ENCODE data around the gene STAT6. TPM values are rescaled to one million over a fixed set of nuclear protein-coding genes. Genes with fewer than 3 reads are reported as not detected.

Gene STAT6
- polyA plus RNA-seq, 6 donors from 2014 or later: 88.2 to 172 (median 159) TPM

DNA sequence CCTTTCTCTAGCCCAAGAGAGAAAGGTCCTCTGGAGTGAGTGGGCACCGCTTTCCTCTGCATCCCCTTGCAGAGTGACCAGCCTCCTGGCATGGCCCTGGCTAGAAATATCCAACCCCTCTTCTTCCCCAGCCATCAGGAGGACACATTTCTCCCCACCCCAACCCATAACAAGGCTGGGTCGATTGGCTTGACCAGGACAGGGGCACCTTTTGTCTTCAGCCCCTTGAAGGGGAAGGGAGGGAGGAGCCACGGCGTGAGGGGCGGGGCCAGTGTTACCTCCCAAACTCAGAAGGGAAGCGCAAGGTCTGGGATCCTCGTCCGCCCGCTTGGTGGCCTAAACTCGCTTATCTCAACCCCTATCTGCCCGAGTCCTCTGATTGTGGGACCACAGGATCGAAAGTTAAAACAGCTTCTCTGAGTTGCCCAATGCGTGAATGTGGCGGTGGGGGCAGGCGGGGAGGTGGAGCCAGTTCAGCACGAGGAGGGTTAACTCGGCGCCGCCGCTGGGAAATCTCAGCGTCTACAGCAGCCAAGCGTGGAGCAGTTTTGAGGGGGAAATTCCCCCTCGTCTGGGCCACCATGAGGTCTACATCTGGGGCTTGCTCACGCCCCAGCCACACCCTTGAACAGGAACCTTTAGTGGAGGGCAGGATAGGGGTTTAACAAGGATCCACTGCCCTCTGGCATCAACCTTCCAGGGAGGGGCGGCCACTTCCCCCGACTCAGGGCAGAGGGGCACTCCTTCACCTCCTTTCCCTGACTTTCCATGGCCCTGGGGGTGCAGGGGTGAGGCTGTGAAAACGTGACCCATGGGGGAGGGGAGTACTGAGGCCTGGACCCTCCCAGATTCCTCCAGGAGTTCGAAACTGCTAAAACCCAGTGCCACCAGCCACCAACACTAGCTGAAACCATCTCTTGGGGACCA lies 795 bp downstream of the STAT6 start:
- Mint-ChIP-seq H3K27ac (peak overlapping the region; percentile 98 to 100 (median 100)), H3K36me3 (peaks cover 0 to 31% of the 10 kb centered on the region in 2 donors), H3K4me3 (peak overlapping the region; percentile 93 to 100 (median 97)), H3K9me3 (no peaks in the 10 kb centered on the region), H3K4me1 (peaks cover 55 to 61% (median 60%) of the 10 kb centered on the region in 3 donors), H3K27me3 (no peaks in the 10 kb centered on the region)
- peak; percentile 67 to 72 for ATAC-seq (ENCODE audit: low read depth in 2 of 2)
- DNase-seq: peak; percentile 83

- H3K9me3 Mint-ChIP-seq: no peaks in the 10 kb centered on the region
- peaks cover 55 to 65% (median 61%) of the 10 kb centered on the region in 3 donors for H3K4me1 Mint-ChIP-seq
- H3K27me3 Mint-ChIP-seq: no peaks in the 10 kb centered on the region
- DNase-seq (no peak), ATAC-seq (ENCODE audit: low read depth in 2 of 2) (no peak)
- peaks cover 0 to 31% of the 10 kb centered on the region in 2 donors for H3K36me3 Mint-ChIP-seq
- H3K4me3 Mint-ChIP-seq: peak overlapping the region; percentile 93 to 100 (median 97)
- H3K27ac Mint-ChIP-seq: peak overlapping the region; percentile 98 to 100 (median 100)
These were observed 1.7 kb downstream of the STAT6 start for GRCh38 chr12:57109207-57110103.

- peaks cover 52 to 64% (median 62%) of the 10 kb centered on the region in 3 donors for H3K4me1 Mint-ChIP-seq
- no peaks in the 10 kb centered on the region for H3K9me3 Mint-ChIP-seq
- peak overlapping the region in 5 of 6 donors; percentile 13 to 99 (median 87) for H3K27ac Mint-ChIP-seq
- ATAC-seq (ENCODE audit: low read depth in 2 of 2): no peak
- H3K4me3 Mint-ChIP-seq: peak overlapping the region in 5 of 8 donors; percentile 20 to 68 (median 53)
- DNase-seq: no peak
- H3K36me3 Mint-ChIP-seq: peaks cover 0 to 31% of the 10 kb centered on the region in 2 donors
- H3K27me3 Mint-ChIP-seq: no peaks in the 10 kb centered on the region
These were observed 3.6 kb downstream of the STAT6 start for GRCh38 chr12:57107456-57108155.

- no peaks in the 10 kb centered on the region for H3K9me3 Mint-ChIP-seq
- DNase-seq (no peak), ATAC-seq (ENCODE audit: low read depth in 2 of 2) (no peak)
- H3K36me3 Mint-ChIP-seq: peaks cover 0 to 28% of the 10 kb centered on the region in 2 donors
- H3K27me3 Mint-ChIP-seq: no peaks in the 10 kb centered on the region
- H3K4me3 Mint-ChIP-seq: peak overlapping the region in 1 of 8 donors; percentile 34
- peak overlapping the region in 4 of 6 donors; percentile 21 to 99 (median 58) for H3K27ac Mint-ChIP-seq
- H3K4me1 Mint-ChIP-seq: peaks cover 42 to 66% (median 48%) of the 10 kb centered on the region in 3 donors
These were observed 5.0 kb downstream of the STAT6 start for GRCh38 chr12:57106021-57106708.

DNA sequence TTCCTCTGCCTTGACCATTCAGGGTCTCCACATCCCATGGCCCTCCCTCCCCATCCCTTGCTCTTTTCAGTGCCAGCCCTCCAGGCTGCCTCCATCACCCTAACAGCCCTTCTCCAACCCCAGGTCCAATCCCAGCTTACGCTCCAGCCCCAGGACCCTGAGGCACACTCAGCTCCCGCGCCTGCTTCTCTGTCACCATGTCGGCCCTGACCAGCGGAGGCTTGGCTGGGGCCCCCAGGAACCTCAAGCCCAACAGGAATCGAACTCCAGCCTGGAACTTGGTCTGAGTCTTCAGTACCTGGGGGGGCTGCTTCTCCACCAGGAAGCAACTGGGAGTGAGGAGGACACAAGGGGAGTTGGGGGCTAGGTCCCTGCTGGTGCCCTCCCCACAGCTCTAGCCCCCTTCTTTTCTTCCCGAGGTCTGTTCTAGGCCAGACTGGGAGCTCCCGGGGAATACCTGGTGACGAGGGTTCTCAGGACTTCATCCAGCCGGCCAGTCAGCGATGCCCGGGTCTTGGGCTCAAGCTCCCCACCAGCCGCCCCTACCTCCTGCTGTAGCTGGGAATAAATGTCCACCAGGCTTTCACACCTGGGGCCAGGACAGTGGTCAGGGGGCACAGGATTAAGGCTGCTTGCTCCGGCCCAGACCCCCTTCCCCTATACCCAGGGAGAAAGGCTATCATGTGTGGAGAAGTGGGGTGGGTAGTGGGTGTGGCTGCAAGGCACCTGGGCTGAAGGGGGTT lies 6.0 kb downstream of the STAT6 start:
- peak overlapping the region in 1 of 8 donors; percentile 33 for H3K4me3 Mint-ChIP-seq
- H3K36me3 Mint-ChIP-seq: peaks cover 0 to 23% of the 10 kb centered on the region in 2 donors
- no peak for DNase-seq
- no peak for ATAC-seq (ENCODE audit: low read depth in 2 of 2)
- peaks cover 42 to 65% (median 47%) of the 10 kb centered on the region in 3 donors for H3K4me1 Mint-ChIP-seq
- H3K27ac Mint-ChIP-seq: peak overlapping the region in 3 of 6 donors; percentile 47 to 99 (median 90)
- no peaks in the 10 kb centered on the region for H3K9me3 Mint-ChIP-seq
- H3K27me3 Mint-ChIP-seq: no peaks in the 10 kb centered on the region

GRCh38 chr12:57104292-57104910 lies 6.8 kb downstream of the STAT6 start:
- peak overlapping the region in 3 of 6 donors; percentile 30 to 70 (median 31) for H3K27ac Mint-ChIP-seq
- no peaks in the 10 kb centered on the region for H3K9me3 Mint-ChIP-seq
- ATAC-seq (ENCODE audit: low read depth in 2 of 2) (no peak), DNase-seq (no peak)
- no peaks in the 10 kb centered on the region for H3K27me3 Mint-ChIP-seq
- H3K36me3 Mint-ChIP-seq: peaks cover 0 to 29% of the 10 kb centered on the region in 2 donors
- H3K4me3 Mint-ChIP-seq: peak overlapping the region in 1 of 8 donors; percentile 33
- H3K4me1 Mint-ChIP-seq: peaks cover 38 to 60% (median 46%) of the 10 kb centered on the region in 3 donors

GRCh38 chr12:57103856-57104255 lies 7.3 kb downstream of the STAT6 start:
- DNase-seq: no peak
- H3K9me3 Mint-ChIP-seq: no peaks in the 10 kb centered on the region
- ATAC-seq (ENCODE audit: low read depth in 2 of 2): no peak
- no peaks in the 10 kb centered on the region for H3K27me3 Mint-ChIP-seq
- peaks cover 40 to 56% (median 48%) of the 10 kb centered on the region in 3 donors for H3K4me1 Mint-ChIP-seq
- H3K27ac Mint-ChIP-seq: peak overlapping the region in 3 of 6 donors; percentile 27 to 73 (median 31)
- H3K36me3 Mint-ChIP-seq: peaks cover 0 to 34% of the 10 kb centered on the region in 2 donors
- H3K4me3 Mint-ChIP-seq: no peak overlapping the region

DNA sequence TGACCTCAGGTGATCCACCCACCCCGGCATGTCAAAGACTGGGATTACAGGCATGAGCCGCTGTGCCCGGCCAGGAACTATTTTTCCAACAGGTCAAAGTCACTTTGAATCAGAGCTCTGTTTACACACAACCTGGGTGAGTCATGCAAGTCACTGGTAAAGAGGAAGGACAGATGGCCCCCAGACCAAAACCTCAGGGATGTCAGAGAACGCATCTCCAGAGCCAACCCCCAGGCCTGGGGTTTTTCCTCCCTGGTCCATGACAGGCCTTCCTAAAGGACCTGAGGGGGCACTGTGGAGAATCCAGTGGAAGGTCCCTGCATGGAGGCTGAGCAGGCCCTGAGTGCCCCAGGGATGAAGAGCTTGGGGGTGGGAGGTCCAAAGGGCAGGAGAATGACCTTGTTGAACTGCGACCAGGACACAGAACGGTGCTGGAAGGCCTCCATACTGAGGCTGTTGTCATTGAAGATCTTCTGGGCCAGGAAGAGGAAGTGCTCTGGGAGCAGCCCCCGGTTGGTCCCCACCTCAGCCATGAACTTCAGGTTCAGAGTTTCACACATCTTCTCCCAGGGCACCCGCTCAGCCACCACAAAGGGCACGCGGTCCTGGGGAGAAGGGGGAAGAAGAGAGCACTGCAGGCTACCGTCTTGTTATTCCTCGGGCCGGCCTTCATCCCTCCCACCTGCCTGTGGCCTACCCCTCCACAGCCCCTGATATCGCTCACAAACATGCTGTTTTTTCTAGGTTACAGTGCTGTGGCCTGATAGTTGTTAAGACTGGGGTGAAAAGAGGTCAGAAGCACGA lies 9.1 kb downstream of the STAT6 start:
- Mint-ChIP-seq H3K27me3 (no peaks in the 10 kb centered on the region), H3K27ac (peak overlapping the region in 5 of 6 donors; percentile 14 to 86 (median 60)), H3K4me3 (peak overlapping the region in 2 of 8 donors; percentile 25 to 60), H3K9me3 (no peaks in the 10 kb centered on the region), H3K36me3 (peaks cover 0 to 28% of the 10 kb centered on the region in 2 donors), H3K4me1 (peaks cover 30 to 42% (median 41%) of the 10 kb centered on the region in 3 donors)
- ATAC-seq (ENCODE audit: low read depth in 2 of 2) (no peak), DNase-seq (no peak)

- DNase-seq (no peak), ATAC-seq (ENCODE audit: low read depth in 2 of 2) (no peak)
- Mint-ChIP-seq H3K9me3 (no peaks in the 10 kb centered on the region), H3K27me3 (no peaks in the 10 kb centered on the region), H3K4me3 (no peak overlapping the region), H3K36me3 (peaks cover 6 to 27% of the 10 kb centered on the region in 2 donors), H3K27ac (peak overlapping the region in 5 of 6 donors; percentile 21 to 86 (median 81)), H3K4me1 (peaks cover 26 to 47% (median 46%) of the 10 kb centered on the region in 3 donors)
These were observed 11.4 kb downstream of the STAT6 start for GRCh38 chr12:57099766-57100165.

GRCh38 chr12:57099047-57099714 lies 12.0 kb downstream of the STAT6 start:
- H3K4me3 Mint-ChIP-seq: no peak overlapping the region

More at GRCh38 chr12:57099047-57099714, 12.0 kb downstream of the STAT6 start:
- Mint-ChIP-seq H3K4me1 (peaks cover 32 to 50% (median 47%) of the 10 kb centered on the region in 3 donors), H3K9me3 (no peaks in the 10 kb centered on the region), H3K36me3 (peaks cover 6 to 27% of the 10 kb centered on the region in 2 donors), H3K27ac (peak overlapping the region in 3 of 6 donors; percentile 76 to 91 (median 86)), H3K27me3 (no peaks in the 10 kb centered on the region)
- no peak for ATAC-seq (ENCODE audit: low read depth in 2 of 2)
- DNase-seq: no peak
